ENCODE data around the gene MRPL27.
A peak's percentile ranks its signal among the peaks of the same experiment; 100 is the strongest.

- TF ChIP-seq CTCF (IDR thresholded peaks at IDR 0.05; ENCODE audit: insufficient read depth, low read length): no peak
- TF ChIP-seq, protein P1, sequence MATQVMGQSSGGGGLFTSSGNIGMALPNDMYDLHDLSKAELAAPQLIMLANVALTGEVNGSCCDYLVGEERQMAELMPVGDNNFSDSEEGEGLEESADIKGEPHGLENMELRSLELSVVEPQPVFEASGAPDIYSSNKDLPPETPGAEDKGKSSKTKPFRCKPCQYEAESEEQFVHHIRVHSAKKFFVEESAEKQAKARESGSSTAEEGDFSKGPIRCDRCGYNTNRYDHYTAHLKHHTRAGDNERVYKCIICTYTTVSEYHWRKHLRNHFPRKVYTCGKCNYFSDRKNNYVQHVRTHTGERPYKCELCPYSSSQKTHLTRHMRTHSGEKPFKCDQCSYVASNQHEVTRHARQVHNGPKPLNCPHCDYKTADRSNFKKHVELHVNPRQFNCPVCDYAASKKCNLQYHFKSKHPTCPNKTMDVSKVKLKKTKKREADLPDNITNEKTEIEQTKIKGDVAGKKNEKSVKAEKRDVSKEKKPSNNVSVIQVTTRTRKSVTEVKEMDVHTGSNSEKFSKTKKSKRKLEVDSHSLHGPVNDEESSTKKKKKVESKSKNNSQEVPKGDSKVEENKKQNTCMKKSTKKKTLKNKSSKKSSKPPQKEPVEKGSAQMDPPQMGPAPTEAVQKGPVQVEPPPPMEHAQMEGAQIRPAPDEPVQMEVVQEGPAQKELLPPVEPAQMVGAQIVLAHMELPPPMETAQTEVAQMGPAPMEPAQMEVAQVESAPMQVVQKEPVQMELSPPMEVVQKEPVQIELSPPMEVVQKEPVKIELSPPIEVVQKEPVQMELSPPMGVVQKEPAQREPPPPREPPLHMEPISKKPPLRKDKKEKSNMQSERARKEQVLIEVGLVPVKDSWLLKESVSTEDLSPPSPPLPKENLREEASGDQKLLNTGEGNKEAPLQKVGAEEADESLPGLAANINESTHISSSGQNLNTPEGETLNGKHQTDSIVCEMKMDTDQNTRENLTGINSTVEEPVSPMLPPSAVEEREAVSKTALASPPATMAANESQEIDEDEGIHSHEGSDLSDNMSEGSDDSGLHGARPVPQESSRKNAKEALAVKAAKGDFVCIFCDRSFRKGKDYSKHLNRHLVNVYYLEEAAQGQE (IDR thresholded peaks at IDR 0.05; ENCODE audit: insufficient replicate concordance, low read depth): no peak
- TF ChIP-seq POLR2AphosphoS5 (IDR thresholded peaks at IDR 0.05; ENCODE audit: low read depth): peak; percentile 83
- TF ChIP-seq SPI1 (IDR thresholded peaks at IDR 0.05; ENCODE audit: borderline replicate concordance, low read depth): no peak
- TF ChIP-seq GABPA (IDR thresholded peaks at IDR 0.05; ENCODE audit: low read depth): no peak
Observed at GRCh38 chr17:50345432-50346312, 27.3 kb downstream of the MRPL27 start, which contains the start of gene XYLT2.
